Suprapubic skin (tissue), 4 donors: ENCODE data around the gene FHL5. TPM values are rescaled to one million over a fixed set of nuclear protein-coding genes. Genes with fewer than 3 reads are reported as not detected.
"Not testable (repeated sequence)": the region's sequence is repeated elsewhere in the genome, so short reads cannot be mapped to it uniquely, and the experiment has no call there.

Source experiments
- DNase-seq, 2 donors: peaks; one replicate each; pipeline ENCODE4 v3.0.0-alpha.2; 2019; ENCODE audit warnings: low spot score in 2 of 2
- H3K27ac ChIP-seq: fragments of 200-600 bp; sonication (generic); one replicate; pipeline ENCODE4 v1.5.1; 2019
- H3K27me3 ChIP-seq: fragments of 200-600 bp; sonication (generic); one replicate; pipeline ENCODE4 v1.5.1; 2019
- H3K36me3 ChIP-seq: fragments of 200-600 bp; sonication (generic); one replicate; pipeline ENCODE4 v1.5.1; 2019
- H3K4me1 ChIP-seq: fragments of 200-600 bp; sonication (generic); one replicate; pipeline ENCODE4 v1.5.1; 2019
- H3K4me3 ChIP-seq: fragments of 200-600 bp; sonication (generic); one replicate; pipeline ENCODE4 v1.5.1; 2019; ENCODE audit warnings: mild to moderate bottlenecking
- H3K9me3 ChIP-seq: fragments of 200-600 bp; sonication (generic); one replicate; pipeline ENCODE4 v1.5.1; 2019
- CTCF ChIP-seq, 2 donors: fragments of 200-600 bp in 1 of 2; fragments of 450-650 bp in 1 of 2; sonication (generic) in 1 of 2; IDR thresholded peaks; one replicate each; pipeline ENCODE4 v1.5.1; 2016 to 2019; ENCODE audit warnings: antibody characterized with exemption in 2 of 2, mild to moderate bottlenecking in 1 of 2, moderate library complexity in 1 of 2
- EP300 ChIP-seq: sonication (generic); formaldehyde crosslinking; IDR thresholded peaks from one replicate; pipeline ENCODE4 v1.6.1; 2017; ENCODE audit warnings: antibody characterized with exemption
- POLR2A ChIP-seq, 2 donors: fragments of 450-650 bp; IDR thresholded peaks; one replicate each; pipeline ENCODE4 v1.6.1; 2017; ENCODE audit warnings: antibody characterized with exemption in 2 of 2, mild to moderate bottlenecking in 2 of 2, moderate library complexity in 2 of 2
- POLR2AphosphoS5 ChIP-seq, 3 donors: sonication (generic); formaldehyde crosslinking; IDR thresholded peaks; one replicate each; pipeline ENCODE4 v1.6.1; 2017; ENCODE audit warnings: antibody characterized with exemption in 3 of 3
- WGBS: methylation state at CpG from one replicate; pipeline ENCODE4 v1.1.5; 2018; 5-methylcytosine and 5-hydroxymethylcytosine counted together
- total RNA-seq, 4 donors: library from RNA; depleted of rRNA; stranded (reverse); fragments of >200 nt; gene quantifications; one replicate each; pipeline ENCODE4 v1.1.0, GENCODE V29; 2016

Gene FHL5
- total RNA-seq, 4 donors from 2014 or later: 2.5 to 12.6 (median 6.9) TPM

- TF ChIP-seq CTCF (IDR thresholded peaks at IDR 0.05) (no peak), EP300 (no peak), POLR2A (IDR thresholded peaks at IDR 0.05) (no peak), POLR2AphosphoS5 (IDR thresholded peaks at IDR 0.05) (no peak)
Measured at GRCh38 chr6:96621983-96622382, 59.1 kb downstream of the FHL5 start.

GRCh38 chr6:96624957-96625356 is 62.0 kb downstream of the FHL5 start:
- no peak overlapping the region for H3K4me3 ChIP-seq
- H3K27me3 ChIP-seq: no peaks in the 10 kb centered on the region
- H3K9me3 ChIP-seq: no peaks in the 10 kb centered on the region
- WGBS: 48% methylated on average over 3 of the region's 3 CpGs
- H3K36me3 ChIP-seq: no peaks in the 10 kb centered on the region
- H3K27ac ChIP-seq: no peak overlapping the region
- TF ChIP-seq POLR2AphosphoS5 (IDR thresholded peaks at IDR 0.05) (no peak), POLR2A (IDR thresholded peaks at IDR 0.05) (no peak), CTCF (IDR thresholded peaks at IDR 0.05) (no peak), EP300 (no peak)
- no peaks in the 10 kb centered on the region for H3K4me1 ChIP-seq
- DNase-seq: no peak

More at GRCh38 chr6:96621983-96622382, 59.1 kb downstream of the FHL5 start:
- DNase-seq: no peak
- Histone ChIP-seq H3K4me3 (no peak overlapping the region), H3K36me3 (no peaks in the 10 kb centered on the region), H3K27ac (no peak overlapping the region), H3K4me1 (no peaks in the 10 kb centered on the region), H3K27me3 (no peaks in the 10 kb centered on the region), H3K9me3 (no peaks in the 10 kb centered on the region)
- WGBS: 31% methylated on average over 2 of the region's 2 CpGs

- H3K9me3 ChIP-seq: no peaks in the 10 kb centered on the region
- no peaks in the 10 kb centered on the region for H3K36me3 ChIP-seq
- H3K4me1 ChIP-seq: no peaks in the 10 kb centered on the region
- TF ChIP-seq CTCF (IDR thresholded peaks at IDR 0.05) (no peak), POLR2A (IDR thresholded peaks at IDR 0.05) (no peak), POLR2AphosphoS5 (IDR thresholded peaks at IDR 0.05) (no peak), EP300 (no peak)
- no peak for DNase-seq
- H3K4me3 ChIP-seq: no peak overlapping the region
- H3K27me3 ChIP-seq: no peaks in the 10 kb centered on the region
- WGBS: 10% methylated on average over 2 of the region's 2 CpGs
- H3K27ac ChIP-seq: no peak overlapping the region
Measured at GRCh38 chr6:96626759-96627364, 63.9 kb downstream of the FHL5 start.

- H3K27ac ChIP-seq: no peak overlapping the region
- no peaks in the 10 kb centered on the region for H3K4me1 ChIP-seq
- no peak for TF ChIP-seq POLR2A (IDR thresholded peaks at IDR 0.05)
- TF ChIP-seq EP300: no peak
- TF ChIP-seq CTCF (IDR thresholded peaks at IDR 0.05): no peak
- no peak for TF ChIP-seq POLR2AphosphoS5 (IDR thresholded peaks at IDR 0.05)
- H3K27me3 ChIP-seq: no peaks in the 10 kb centered on the region
- no peak for DNase-seq
- WGBS: 61% methylated on average over 3 of the region's 3 CpGs
- no peak overlapping the region for H3K4me3 ChIP-seq
- no peaks in the 10 kb centered on the region for H3K9me3 ChIP-seq
- H3K36me3 ChIP-seq: no peaks in the 10 kb centered on the region
Measured at GRCh38 chr6:96631248-96631647, 68.3 kb downstream of the FHL5 start.

GRCh38 chr6:96637979-96638378 is 75.1 kb downstream of the FHL5 start:
- H3K4me1 ChIP-seq, DNase-seq, H3K27me3 ChIP-seq, H3K27ac ChIP-seq, H3K9me3 ChIP-seq, H3K36me3 ChIP-seq, H3K4me3 ChIP-seq: not testable (repeated sequence)
- 72% methylated on average over 5 of the region's 10 CpGs for WGBS

GRCh38 chr6:96645106-96645505 is 82.2 kb downstream of the FHL5 start:
- H3K27me3 ChIP-seq: no peaks in the 10 kb centered on the region
- DNase-seq: no peak
- TF ChIP-seq CTCF (IDR thresholded peaks at IDR 0.05) (no peak), POLR2AphosphoS5 (IDR thresholded peaks at IDR 0.05) (no peak), POLR2A (IDR thresholded peaks at IDR 0.05) (no peak), EP300 (no peak)
- H3K4me1 ChIP-seq: no peaks in the 10 kb centered on the region
- H3K4me3 ChIP-seq: no peak overlapping the region
- H3K9me3 ChIP-seq: no peaks in the 10 kb centered on the region
- WGBS: 74% methylated on average over 5 of the region's 5 CpGs
- no peaks in the 10 kb centered on the region for H3K36me3 ChIP-seq
- no peak overlapping the region for H3K27ac ChIP-seq
